ENCODE measurements around the gene TEX11.

DNA sequence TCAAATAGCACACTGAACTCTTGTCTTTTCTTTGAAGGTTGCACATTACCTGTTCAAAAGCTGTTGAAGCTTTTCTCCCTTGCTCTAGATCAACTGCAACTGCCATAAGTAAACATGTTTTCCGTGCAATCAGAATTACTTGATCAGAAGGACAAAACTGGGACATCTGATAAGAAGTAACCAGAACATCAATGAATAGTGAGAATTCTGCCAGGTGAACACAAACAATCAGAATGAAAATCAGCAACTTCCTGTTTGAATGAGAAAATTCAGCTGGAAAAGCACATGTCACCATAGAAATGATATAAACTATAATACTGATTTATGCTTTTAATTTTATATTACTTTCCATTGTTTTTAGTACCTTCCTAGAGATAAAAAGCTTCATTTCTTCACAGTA lies 303.2 kb downstream of the TEX11 start:
- TF ChIP-seq, protein P1, sequence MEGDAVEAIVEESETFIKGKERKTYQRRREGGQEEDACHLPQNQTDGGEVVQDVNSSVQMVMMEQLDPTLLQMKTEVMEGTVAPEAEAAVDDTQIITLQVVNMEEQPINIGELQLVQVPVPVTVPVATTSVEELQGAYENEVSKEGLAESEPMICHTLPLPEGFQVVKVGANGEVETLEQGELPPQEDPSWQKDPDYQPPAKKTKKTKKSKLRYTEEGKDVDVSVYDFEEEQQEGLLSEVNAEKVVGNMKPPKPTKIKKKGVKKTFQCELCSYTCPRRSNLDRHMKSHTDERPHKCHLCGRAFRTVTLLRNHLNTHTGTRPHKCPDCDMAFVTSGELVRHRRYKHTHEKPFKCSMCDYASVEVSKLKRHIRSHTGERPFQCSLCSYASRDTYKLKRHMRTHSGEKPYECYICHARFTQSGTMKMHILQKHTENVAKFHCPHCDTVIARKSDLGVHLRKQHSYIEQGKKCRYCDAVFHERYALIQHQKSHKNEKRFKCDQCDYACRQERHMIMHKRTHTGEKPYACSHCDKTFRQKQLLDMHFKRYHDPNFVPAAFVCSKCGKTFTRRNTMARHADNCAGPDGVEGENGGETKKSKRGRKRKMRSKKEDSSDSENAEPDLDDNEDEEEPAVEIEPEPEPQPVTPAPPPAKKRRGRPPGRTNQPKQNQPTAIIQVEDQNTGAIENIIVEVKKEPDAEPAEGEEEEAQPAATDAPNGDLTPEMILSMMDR (IDR thresholded peaks at IDR 0.05), result no peak
- TF ChIP-seq EP300 (IDR thresholded peaks at IDR 0.05), result no peak
